NCI-H748 treated with DMSO at 0.1 percent for 48 hours (cell line): ENCODE data around the gene COX8C.
"Not testable (repeated sequence)": the region's sequence is repeated elsewhere in the genome, so short reads cannot be mapped to it uniquely, and the experiment has no call there.

ENCODE experiments used
- DNase-seq: peaks from one replicate; lab custom pipeline; 2025; lab: John Stamatoyannopoulos, UW

The COX8C gene

DNA sequence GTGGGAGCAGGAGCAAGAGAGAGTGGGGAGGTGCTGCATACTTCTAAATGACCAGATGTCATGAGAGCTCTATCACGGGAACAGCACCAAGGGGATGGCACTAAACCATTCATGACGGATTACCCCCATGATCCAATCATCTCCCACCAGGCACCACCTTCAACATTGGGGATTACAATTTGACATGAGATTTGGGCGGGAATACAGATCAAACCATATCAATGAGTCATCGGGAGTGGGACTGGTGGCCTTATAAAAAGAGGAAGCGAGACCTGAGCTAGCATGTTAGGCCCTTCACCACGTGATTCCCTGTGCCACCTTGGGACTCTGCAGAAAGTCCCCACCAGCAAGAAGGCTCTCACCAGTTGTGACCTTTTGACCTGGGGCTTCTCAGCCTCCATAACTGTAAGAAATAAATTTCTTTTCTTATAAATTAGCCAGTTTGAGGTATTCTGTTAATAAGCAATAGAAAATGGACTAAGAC is 28.7 kb downstream of the COX8C start:
- DNase-seq = no peak

GRCh38 chr14:93379831-93380230 is 32.8 kb downstream of the COX8C start:
- no peak for DNase-seq

- DNase-seq = no peak
Measured at GRCh38 chr14:93381644-93382043, 34.7 kb downstream of the COX8C start.

- not testable (repeated sequence) for DNase-seq
Measured at GRCh38 chr14:93384256-93384655, 37.3 kb downstream of the COX8C start.

GRCh38 chr14:93395231-93395630 is 48.2 kb downstream of the COX8C start:
- DNase-seq = no peak

- no peak for DNase-seq
Measured at GRCh38 chr14:93396456-93396855, 49.5 kb downstream of the COX8C start.
